Activated CD8-positive, alpha-beta T cell treated with anti-CD3 and anti-CD28 coated beads, Interleukin-2, amount 10 ng/mL, durations not matched to agents 7 days and 5 days (primary cell): ENCODE results near the gene OLAH. TPM values are rescaled to one million over a fixed set of nuclear protein-coding genes. Genes with fewer than 3 reads are reported as not detected.

Experiments
- ATAC-seq: fragments of 150-1000 bp; cut with Tn5 transposase; one replicate; pipeline ENCODE4 v1.10.0; 2021; ENCODE audit warnings: moderate library complexity
- CTCF ChIA-PET: fragments of 350-600 bp; sonication (Branson Sonifier 250); formaldehyde crosslinking; loops from one replicate; lab custom pipeline; 2021; ENCODE audit warnings: antibody characterized with exemption; lab: Charles Lee
- POLR2A ChIA-PET: fragments of 350-600 bp; sonication (Branson Sonifier 250); formaldehyde crosslinking; loops from one replicate; lab custom pipeline; 2021; ENCODE audit warnings: antibody characterized with exemption; lab: Charles Lee
- DNase-seq: peaks from one replicate; pipeline ENCODE4 v3.0.0-alpha.2; 2020
- H3K27ac Mint-ChIP-seq: one replicate; pipeline ENCODE4 v1.8.0; 2021; ENCODE audit warnings: mild to moderate bottlenecking, mixed read lengths
- H3K27me3 Mint-ChIP-seq: one replicate; pipeline ENCODE4 v1.8.0; 2021; ENCODE audit warnings: low read depth, mixed read lengths
- H3K36me3 Mint-ChIP-seq: one replicate; pipeline ENCODE4 v1.8.0; 2021; ENCODE audit warnings: low read depth, mixed read lengths
- H3K4me1 Mint-ChIP-seq: one replicate; pipeline ENCODE4 v1.8.0; 2021; ENCODE audit warnings: low read depth, mixed read lengths
- H3K4me3 Mint-ChIP-seq: one replicate; pipeline ENCODE4 v1.8.0; 2021; ENCODE audit warnings: mild to moderate bottlenecking, mixed read lengths
- H3K9me3 Mint-ChIP-seq: one replicate; pipeline ENCODE4 v1.8.0; 2022; ENCODE audit warnings: mixed read lengths; ENCODE audit not compliant: insufficient read depth
- total RNA-seq, 2 experiments: library from RNA; stranded (reverse); gene quantifications; one replicate each; pipeline ENCODE4 v1.2.3, GENCODE V29; 2021

Gene OLAH
- total RNA-seq, 2 experiments from 2014 or later = 0.18 to 0.37 TPM

DNA sequence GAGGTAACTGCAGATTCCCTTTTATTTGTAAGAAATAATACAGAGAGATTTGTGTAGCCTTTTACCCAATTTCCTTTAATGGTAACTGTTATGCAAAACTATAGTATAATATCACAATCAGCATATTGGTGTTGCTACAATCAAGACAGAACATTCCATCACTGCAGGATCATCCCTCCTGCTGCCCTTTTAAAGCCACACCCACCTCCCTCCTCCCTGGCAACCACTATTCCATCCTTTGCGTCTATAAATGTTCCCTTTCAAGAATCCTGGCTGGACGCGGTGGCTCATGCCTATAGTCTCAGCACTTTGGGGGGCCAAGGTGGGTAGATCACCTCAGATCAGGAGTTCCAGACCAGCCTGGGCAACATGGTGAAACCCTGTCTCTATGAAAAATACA, 31.7 kb downstream of the OLAH start:
- H3K4me1 Mint-ChIP-seq = no peaks in the 10 kb centered on the region
- no peak overlapping the region for H3K4me3 Mint-ChIP-seq
- no peaks in the 10 kb centered on the region for H3K36me3 Mint-ChIP-seq
- DNase-seq (no peak), ATAC-seq (no peak)
- POLR2A ChIA-PET = no interaction called here
- no peaks in the 10 kb centered on the region for H3K27me3 Mint-ChIP-seq
- no peaks in the 10 kb centered on the region for H3K9me3 Mint-ChIP-seq
- no peak overlapping the region for H3K27ac Mint-ChIP-seq
- CTCF ChIA-PET = no interaction called here

DNA sequence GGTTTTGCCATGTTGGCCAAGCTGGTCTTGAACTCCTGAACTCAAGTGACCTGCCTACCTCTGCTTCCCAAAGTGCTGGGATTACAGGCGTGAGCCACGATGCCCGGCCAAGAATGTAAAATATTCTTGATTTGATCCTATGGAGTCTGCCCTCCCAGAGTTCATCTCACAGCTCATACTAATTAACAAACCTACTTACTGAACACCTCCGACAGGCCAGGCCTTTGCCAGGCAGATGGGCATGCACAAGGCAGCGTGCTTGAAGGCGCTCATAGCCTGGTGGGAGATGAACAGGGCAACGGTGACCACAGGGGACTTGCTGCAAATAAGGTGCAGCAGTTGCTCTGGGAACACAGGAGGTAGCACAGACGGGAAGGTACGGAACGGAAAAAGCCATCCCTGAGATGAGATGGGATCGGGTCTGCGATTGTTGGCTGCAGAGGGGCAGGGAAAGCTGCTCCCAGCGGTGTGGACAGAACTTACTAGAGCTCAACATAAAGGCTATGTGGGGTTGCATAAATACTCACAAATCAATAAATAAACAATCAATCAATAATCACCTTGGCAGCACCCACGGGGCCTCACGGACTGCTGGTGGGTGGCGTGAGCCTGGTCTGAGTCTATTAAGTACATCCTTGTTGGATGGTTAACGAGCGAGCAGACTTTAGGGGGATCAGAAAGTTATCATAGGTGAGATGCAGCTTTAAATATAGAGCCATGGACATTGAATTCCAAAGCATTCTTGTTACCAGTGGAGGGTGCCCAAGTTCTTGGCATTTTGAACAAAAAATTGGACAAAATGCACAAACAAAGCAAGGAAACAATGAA, 40.1 kb downstream of the OLAH start:
- Mint-ChIP-seq H3K36me3 (no peaks in the 10 kb centered on the region), H3K4me3 (peak overlapping the region; percentile 15)
- POLR2A ChIA-PET = no interaction called here

DNA sequence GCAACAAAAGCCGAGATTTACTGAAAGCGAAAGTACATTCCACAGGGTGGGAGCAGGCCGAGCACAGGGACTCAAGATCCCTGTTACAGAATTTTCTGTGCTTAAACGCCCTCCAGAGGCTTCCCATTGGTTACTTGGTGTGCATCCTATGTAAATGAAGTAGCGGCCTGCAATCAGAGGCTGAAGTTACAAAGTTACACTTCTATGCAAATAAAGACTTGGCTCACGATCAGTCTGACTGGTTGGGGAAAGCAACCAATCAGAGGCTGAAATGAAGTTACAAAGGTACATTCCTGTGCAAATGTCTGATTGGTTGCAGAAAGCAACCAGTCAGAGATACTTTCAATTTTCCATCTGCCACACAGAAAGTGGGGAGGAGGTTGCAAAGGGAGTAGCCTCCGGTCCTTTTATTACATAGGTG, 40.8 kb downstream of the OLAH start:
- DNase-seq (no peak), ATAC-seq (no peak)
- Mint-ChIP-seq H3K27ac (no peak overlapping the region), H3K9me3 (no peaks in the 10 kb centered on the region), H3K4me3 (peak overlapping the region; percentile 15), H3K4me1 (peaks cover 4% of the 10 kb centered on the region), H3K27me3 (peaks cover 2% of the 10 kb centered on the region), H3K36me3 (no peaks in the 10 kb centered on the region)
- ChIA-PET POLR2A (no interaction called here), CTCF (no interaction called here)

More for the DNA sequence above, 40.1 kb downstream of the OLAH start:
- CTCF ChIA-PET = no interaction called here
- Mint-ChIP-seq H3K27me3 (peaks cover 2% of the 10 kb centered on the region), H3K4me1 (peaks cover 3% of the 10 kb centered on the region), H3K27ac (no peak overlapping the region), H3K9me3 (no peaks in the 10 kb centered on the region)
- no peak for ATAC-seq
- no peak for DNase-seq

DNA sequence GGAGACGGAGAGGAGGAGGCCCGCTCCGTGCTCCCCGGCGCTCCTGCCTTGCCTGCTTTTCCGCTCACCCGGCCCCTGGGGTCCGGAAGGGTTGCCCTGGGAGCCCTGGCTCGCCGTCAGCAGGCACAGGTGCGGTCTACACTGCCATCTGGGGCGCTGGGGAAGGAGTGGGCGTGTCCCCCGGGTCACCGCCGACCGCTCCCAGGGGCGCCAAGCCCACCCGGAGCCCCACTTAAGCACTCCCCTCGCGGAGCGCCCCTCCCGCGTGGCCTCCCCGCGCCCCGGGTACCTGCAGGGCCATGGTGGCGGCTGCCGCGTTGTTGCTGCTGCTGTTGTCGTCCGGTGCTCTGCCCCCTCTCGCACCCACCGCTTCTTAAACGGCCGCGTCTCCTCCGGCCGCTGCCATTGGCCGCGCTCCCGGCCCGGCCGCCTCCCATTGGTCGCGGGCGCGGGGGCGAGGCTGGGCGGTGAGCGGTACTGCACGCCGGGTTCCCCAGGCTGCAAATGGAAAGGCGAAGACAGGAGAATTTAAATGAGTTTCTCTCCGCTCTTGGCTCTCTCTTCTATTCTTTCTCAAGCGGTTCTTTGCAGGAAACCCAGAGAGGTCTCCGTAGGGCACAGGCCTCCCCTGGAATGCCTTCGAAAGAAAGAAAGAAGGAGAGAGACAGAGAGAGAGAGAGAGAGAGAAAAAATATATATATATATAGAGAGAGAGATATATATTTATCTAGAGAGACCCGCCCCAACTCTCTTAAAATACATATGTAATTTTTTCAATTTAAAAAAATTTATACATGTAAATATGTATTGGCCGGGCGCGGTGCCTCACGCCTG, 44.9 kb downstream of the OLAH start, which contains the start of gene ACBD7:
Gene ACBD7, minus strand, starts transcription at position 349 of the 834 bp plus-strand sequence. Its CDS starts 48 bp downstream, at position 301.
- Mint-ChIP-seq H3K27ac (no peak within 1 kb of the TSS), H3K27me3 (peaks cover 4% of the 10 kb centered on the region)

DNA sequence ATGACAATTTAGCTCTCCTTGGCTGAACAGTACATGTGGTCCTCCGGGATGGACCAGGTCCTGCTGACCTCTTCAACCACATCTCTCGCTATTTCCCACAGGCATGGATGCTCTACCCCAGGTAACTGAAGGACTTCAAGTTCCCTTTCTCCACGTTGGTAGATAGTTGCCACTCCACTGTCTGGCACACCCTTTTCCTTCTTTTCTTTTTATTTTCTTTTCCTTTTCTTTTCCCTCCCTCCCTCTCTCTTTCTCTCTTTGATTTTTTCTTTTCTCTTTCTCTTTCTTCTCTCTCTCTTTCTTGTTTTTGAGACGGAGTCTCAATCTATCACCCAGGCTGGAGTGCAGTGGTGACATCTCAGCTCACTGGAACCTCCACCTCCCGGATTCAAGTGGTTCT, 47.7 kb downstream of the OLAH start:
- no peaks in the 10 kb centered on the region for H3K36me3 Mint-ChIP-seq
- no peaks in the 10 kb centered on the region for H3K9me3 Mint-ChIP-seq
- H3K4me3 Mint-ChIP-seq = no peak overlapping the region
- POLR2A ChIA-PET = no interaction called here
- no peak for ATAC-seq
- no peak overlapping the region for H3K27ac Mint-ChIP-seq
- H3K4me1 Mint-ChIP-seq = peaks cover 8% of the 10 kb centered on the region
- no peak for DNase-seq
- H3K27me3 Mint-ChIP-seq = peaks cover 2% of the 10 kb centered on the region
- CTCF ChIA-PET = no interaction called here

More for the DNA sequence above, 44.9 kb downstream of the OLAH start, which contains the start of gene ACBD7:
- POLR2A ChIA-PET = no interaction called here
- Mint-ChIP-seq H3K9me3 (no peaks in the 10 kb centered on the region), H3K36me3 (no peaks in the 10 kb centered on the region), H3K4me3 (peak within 1 kb of the TSS; percentile 68), H3K4me1 (peaks cover 4% of the 10 kb centered on the region)
- DNase-seq (peak; percentile 86), ATAC-seq (peak; percentile 99)
- CTCF ChIA-PET = no interaction called here

DNA sequence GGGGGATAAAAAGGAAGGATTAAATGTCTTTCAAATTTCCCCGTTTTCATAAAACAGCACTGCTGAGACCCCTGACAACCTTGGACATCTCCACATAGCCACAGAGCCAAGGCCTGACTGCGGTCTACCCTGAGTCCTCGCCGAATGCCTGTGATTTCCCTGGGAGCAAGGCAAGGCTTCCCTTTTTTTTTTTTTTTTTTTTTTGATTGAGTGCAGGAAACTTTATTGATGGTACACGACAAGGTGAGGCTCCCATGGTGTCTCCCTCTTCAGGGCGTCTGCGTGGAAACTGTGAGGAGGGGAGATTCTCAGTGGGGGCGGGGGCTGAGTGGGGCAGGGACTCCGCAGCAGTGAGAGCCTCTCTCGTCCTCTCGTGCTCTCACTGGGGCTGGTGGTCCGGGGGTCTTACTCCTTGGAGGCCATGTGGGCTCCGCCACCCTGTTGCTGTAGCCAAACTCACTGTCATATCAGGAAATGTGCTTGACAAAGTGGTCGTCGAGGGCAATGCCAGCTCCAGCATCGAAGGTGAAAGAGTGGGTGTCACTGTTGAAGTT, 49.2 kb downstream of the OLAH start:
- CTCF ChIA-PET = no interaction called here

DNA sequence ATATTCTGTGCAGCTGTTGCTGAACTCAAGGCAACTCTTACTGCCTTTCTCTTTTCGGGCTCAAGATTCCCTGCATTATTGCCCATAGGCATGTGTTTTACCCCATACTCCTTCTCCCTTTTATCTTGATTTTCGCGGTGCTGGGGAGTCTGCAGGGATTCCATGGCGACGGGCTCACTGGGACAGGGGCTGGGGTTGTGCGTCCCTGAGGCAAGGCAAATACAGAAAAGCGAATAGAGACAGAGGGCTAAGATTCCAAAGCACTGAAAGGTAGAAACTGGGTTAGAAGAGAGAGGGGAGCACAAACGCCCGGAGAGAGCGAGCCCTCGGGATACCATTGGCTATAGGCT, 52.9 kb downstream of the OLAH start:
- ATAC-seq = no peak
- DNase-seq = no peak
- ChIA-PET CTCF (interaction anchor here (1.1 kb wide), 1 partner anchor 10 kb away, joined by 3 read pairs; no protein-coding TSS in a partner anchor), POLR2A (interaction anchor here (1.0 kb wide), 1 partner anchor 136 kb away, joined by 3 read pairs; no protein-coding TSS in a partner anchor)
- H3K9me3 Mint-ChIP-seq = no peaks in the 10 kb centered on the region
- H3K4me1 Mint-ChIP-seq = peaks cover 25% of the 10 kb centered on the region
- H3K4me3 Mint-ChIP-seq = peak overlapping the region; percentile 96
- H3K27me3 Mint-ChIP-seq = no peaks in the 10 kb centered on the region
- H3K36me3 Mint-ChIP-seq = peaks cover 22% of the 10 kb centered on the region
- H3K27ac Mint-ChIP-seq = peak overlapping the region; percentile 95

More for the DNA sequence above, 49.2 kb downstream of the OLAH start:
- H3K9me3 Mint-ChIP-seq = no peaks in the 10 kb centered on the region
- no peak overlapping the region for H3K27ac Mint-ChIP-seq
- H3K36me3 Mint-ChIP-seq = peaks cover 4% of the 10 kb centered on the region
- H3K4me3 Mint-ChIP-seq = no peak overlapping the region
- no peak for ATAC-seq
- peaks cover 15% of the 10 kb centered on the region for H3K4me1 Mint-ChIP-seq
- no peak for DNase-seq
- POLR2A ChIA-PET = no interaction called here
- H3K27me3 Mint-ChIP-seq = peaks cover 2% of the 10 kb centered on the region

DNA sequence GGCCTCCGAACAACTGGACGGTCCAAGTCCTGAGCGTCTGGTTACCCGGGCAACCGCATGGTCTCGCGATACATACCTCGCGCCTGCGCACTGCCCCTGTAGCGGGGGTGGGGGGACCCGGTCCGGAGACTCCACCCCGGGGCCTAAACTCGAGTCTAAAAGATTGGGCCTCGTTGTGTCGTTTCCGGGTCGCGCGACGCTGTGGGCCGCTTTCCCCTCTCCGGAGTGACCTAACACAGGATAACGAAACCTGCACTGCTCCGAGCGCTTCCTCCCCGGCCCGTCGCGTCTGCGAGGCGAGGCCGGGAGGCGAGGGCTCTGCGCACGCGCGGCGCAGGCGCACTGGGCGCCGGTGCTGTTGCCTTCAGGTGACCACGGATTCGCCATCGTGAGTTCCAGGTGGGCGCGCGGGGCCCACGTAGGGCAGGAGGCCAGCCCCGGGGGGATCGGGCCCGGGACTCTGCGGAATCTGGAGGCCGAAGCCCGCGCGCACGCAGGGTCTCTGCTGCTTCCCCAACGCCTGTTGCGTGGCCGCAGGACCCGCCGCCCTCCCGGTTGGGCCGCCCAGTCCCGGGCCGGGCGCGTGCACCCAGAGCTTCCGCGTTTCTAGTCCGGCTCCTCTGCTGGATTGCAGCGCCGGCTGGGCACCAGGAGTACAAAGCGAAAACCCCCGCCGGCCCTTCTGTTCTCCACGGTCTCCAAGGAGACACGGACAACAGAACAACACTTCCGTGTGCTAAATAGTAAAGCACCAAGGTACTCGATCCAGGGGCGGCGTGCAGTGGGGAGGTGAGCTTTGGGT, 53.5 kb downstream of the OLAH start, which contains the start of gene RPP38:
Gene RPP38, plus strand, starts transcription at position 345 of the 802 bp plus-strand sequence. CDS start 5,960 bp downstream, outside the sequence.
- ChIA-PET CTCF (interaction anchor here (1.1 to 1.2 kb wide), 2 partner anchors 9 to 10 kb away, joined by 3 to 7 read pairs; no protein-coding TSS in a partner anchor), POLR2A (interaction anchor here (0.6 to 1.8 kb wide), 7 partner anchors 9 to 762 kb away, joined by 3 to 9 read pairs (median 4); partner anchors contain the start of genes DCLRE1C and MEIG1)
- Mint-ChIP-seq H3K9me3 (no peaks in the 10 kb centered on the region), H3K36me3 (peaks cover 27% of the 10 kb centered on the region), H3K27me3 (no peaks in the 10 kb centered on the region), H3K27ac (peak within 1 kb of the TSS; percentile 95), H3K4me3 (peak within 1 kb of the TSS; percentile 96), H3K4me1 (peaks cover 28% of the 10 kb centered on the region)
- ATAC-seq (peak; percentile 88), DNase-seq (peak; percentile 97)

DNA sequence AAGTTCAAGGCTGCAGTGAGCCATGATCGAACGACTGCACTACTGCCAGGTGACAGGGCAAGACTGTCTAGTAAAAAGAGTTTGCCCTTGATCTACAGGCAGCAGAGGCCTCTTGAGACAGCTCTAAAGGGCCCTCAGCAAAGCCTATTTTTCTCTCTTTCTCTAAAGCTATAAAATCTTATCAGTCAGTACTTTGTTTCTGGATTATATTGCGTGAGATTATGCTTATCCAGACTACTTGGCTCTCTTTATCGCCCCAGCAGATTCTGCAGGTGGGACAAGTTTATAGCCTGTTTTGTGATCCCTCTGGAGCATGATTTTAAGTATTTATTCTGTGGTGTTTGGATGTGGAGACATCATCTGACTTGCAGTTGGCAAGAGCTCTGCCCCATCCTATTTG, 56.1 kb downstream of the OLAH start:
- DNase-seq (no peak), ATAC-seq (no peak)
- no peak overlapping the region for H3K27ac Mint-ChIP-seq
- H3K4me3 Mint-ChIP-seq = peak overlapping the region; percentile 13
- ChIA-PET POLR2A (interaction anchor here (0.8 to 1.3 kb wide), 2 partner anchors 41 to 147 kb away, joined by 3 to 5 read pairs; no protein-coding TSS in a partner anchor), CTCF (interaction anchor here (1.2 to 1.5 kb wide), 3 partner anchors 16 to 262 kb away, joined by 3 to 4 read pairs (median 3); partner anchors contain the start of genes CDNF, DCLRE1C, HSPA14 and MSANTD7)
- H3K4me1 Mint-ChIP-seq = peaks cover 28% of the 10 kb centered on the region
- no peaks in the 10 kb centered on the region for H3K9me3 Mint-ChIP-seq
- no peaks in the 10 kb centered on the region for H3K27me3 Mint-ChIP-seq
- H3K36me3 Mint-ChIP-seq = peaks cover 41% of the 10 kb centered on the region

DNA sequence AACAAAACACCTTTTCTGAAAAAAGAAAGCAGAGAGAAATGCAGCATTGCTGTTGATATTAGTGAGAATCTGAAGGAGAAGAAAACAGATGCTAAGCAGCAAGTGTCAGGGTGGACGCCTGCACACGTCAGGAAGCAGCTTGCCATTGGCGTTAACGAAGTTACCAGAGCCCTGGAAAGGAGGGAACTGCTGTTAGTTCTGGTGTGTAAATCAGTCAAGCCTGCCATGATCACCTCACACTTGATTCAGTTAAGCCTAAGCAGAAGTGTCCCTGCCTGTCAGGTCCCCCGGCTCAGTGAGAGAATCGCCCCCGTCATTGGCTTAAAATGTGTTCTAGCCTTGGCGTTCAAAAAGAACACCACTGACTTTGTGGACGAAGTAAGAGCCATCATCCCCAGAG, 59.8 kb downstream of the OLAH start:
- H3K27me3 Mint-ChIP-seq = no peaks in the 10 kb centered on the region
- no peak overlapping the region for H3K27ac Mint-ChIP-seq
- ChIA-PET POLR2A (interaction anchor here (0.6 kb wide), 1 partner anchor 78 kb away, joined by 3 read pairs; no protein-coding TSS in a partner anchor), CTCF (no interaction called here)
- no peak overlapping the region for H3K4me3 Mint-ChIP-seq
- peaks cover 21% of the 10 kb centered on the region for H3K4me1 Mint-ChIP-seq
- ATAC-seq (no peak), DNase-seq (no peak)
- peaks cover 60% of the 10 kb centered on the region for H3K36me3 Mint-ChIP-seq
- H3K9me3 Mint-ChIP-seq = no peaks in the 10 kb centered on the region
